Iris pigment epithelial cell (primary cell): Measurements from ENCODE around the gene KIFAP3.
A peak's percentile ranks its signal among the peaks of the same experiment; 100 is the strongest.
"Not testable (repeated sequence)": the region's sequence is repeated elsewhere in the genome, so short reads cannot be mapped to it uniquely, and the experiment has no call there.

Experiments used
- DNase-seq: peaks from one replicate; pipeline ENCODE4 v3.0.0-alpha.2; 2011; ENCODE audit warnings: low read depth

Gene KIFAP3

DNA sequence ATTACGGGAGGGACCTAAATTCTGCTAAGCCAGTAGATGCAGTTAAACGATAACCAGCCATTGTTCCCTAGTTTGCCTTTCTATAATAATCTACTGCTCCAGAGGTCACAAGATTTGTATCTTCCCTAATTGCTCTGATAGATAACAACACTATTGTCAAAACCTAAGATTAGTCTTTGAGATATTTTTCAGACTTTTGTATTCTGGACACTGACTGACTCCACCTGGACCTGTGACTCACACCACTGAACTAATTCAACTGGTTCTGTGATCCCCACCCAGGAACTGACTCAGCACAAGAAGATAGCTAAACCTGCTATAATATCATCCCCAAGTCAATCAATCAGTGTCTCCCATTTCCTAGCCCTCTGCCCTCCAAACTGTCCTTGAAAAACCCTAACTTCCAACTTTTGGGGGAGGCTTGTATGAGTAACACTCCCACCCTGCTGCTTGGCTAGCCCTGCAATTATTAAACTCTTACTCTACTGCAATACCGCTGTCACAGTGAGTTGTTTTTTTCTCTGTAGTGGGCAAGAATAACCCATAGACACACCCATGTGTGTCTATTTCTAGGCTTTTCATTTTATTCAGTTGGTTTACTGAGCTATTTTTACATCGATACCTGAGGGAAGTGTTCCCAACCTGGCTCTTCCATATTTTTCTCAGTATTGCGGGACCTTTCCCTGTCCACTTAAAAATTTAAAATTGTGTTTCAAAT, 11.2 kb downstream of the KIFAP3 start:
- peak; percentile 41 for DNase-seq

DNA sequence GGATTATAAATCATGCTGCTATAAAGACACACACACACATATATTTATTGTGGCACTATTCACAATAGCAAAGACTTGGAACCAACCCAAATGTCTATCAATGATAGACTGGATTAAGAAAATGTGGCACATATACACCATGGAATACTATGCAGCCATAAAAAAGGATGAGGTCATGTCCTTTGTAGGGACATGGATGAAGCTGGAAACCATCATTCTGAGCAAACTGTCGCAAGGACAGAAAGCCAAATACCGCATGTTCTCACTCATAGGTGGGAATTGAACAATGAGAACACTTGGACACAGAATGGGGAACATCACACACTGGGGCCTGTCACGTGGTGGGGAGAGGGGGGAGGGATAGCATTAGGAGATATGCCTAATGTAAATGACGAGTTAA, 12.8 kb downstream of the KIFAP3 start:
- not testable (repeated sequence) for DNase-seq

DNA sequence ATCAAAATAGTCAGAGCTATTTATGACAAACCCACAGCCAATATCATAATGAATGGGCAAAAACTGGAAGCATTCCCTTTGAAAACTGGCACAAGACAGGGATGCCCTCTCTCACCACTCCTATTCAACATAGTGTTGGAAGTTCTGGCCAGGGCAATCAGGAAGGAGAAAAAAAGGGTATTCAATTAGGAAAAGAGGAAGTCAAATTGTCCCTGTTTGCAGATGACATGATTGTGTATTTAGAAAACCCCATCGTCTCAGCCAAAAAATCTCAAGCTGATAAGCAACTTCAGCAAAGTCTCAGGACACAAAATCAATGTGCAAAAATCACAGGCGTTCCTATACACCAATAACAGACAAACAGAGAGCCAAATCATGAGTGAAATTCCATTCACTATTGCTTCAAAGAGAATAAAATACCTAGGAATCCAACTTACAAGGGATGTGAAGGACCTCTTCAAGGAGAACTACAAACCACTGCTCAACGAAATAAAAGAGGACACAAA, 14.4 kb downstream of the KIFAP3 start:
- not testable (repeated sequence) for DNase-seq

DNA sequence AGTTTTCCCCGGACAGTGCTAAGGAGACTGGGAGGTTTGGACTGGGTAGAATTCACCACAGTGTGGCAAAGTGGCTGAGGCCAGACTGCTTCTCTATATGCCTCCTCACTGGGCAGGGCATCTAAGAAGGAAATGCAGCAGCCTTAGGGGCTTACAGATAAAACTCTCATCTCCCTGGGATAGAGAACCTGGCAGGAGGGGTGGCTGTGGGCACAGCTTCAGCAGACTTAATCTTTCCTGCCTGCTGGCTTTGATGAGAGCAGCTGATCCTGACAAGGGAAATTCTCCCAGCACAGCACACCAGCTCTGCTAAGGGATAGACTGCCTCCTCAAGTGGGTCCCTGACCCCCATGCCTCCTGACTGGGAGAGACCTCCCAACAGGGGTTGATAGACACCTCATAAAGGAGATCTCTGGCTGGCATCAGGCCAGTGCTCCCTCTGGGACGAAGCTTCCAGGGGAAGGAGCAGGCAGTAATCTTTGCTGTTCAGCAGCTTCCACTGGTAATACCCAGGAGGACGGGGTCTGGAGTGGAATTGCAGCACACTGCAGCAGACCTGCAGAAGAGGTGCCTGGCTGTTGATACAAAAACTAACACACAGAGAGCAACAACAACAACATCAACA, 25.2 kb downstream of the KIFAP3 start:
- no peak for DNase-seq

DNA sequence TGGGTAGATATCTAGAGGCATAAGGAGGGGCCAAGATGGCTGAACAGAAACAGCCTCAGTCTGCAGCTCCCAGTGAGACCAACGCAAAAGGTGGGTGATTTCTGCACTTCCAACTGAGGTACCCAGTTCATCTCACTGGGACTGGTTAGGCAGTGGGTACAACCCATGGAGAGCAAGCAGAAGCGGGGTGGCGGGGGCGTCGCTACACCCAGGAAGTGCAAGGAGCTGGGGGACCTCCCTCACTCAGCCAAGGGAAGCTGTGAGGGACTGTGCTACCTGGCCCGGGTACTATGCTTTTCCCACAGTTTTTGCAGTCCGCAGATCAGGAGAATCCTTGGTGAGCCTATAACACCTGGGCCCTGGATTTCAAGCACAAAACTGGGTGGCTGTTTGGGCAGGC, 26.0 kb downstream of the KIFAP3 start:
- DNase-seq = no peak

DNA sequence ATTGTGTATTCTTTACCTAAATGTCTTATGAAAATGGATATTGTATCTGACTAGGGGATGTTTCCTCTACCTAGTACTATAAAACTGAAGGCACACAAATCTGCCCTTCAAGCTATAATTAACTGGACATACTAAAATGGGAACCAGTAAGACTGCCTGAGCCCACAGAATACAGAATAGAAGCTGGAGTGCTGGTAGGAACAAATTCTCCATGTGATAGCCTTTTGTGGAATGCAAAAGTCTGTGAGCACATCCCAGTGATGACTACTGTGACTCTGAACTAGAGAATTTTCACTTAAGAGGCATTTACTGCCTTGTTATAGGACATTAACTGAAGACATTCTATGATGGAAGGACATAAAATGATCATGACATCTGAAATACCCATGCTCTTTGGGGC, 30.3 kb downstream of the KIFAP3 start:
- no peak for DNase-seq

DNA sequence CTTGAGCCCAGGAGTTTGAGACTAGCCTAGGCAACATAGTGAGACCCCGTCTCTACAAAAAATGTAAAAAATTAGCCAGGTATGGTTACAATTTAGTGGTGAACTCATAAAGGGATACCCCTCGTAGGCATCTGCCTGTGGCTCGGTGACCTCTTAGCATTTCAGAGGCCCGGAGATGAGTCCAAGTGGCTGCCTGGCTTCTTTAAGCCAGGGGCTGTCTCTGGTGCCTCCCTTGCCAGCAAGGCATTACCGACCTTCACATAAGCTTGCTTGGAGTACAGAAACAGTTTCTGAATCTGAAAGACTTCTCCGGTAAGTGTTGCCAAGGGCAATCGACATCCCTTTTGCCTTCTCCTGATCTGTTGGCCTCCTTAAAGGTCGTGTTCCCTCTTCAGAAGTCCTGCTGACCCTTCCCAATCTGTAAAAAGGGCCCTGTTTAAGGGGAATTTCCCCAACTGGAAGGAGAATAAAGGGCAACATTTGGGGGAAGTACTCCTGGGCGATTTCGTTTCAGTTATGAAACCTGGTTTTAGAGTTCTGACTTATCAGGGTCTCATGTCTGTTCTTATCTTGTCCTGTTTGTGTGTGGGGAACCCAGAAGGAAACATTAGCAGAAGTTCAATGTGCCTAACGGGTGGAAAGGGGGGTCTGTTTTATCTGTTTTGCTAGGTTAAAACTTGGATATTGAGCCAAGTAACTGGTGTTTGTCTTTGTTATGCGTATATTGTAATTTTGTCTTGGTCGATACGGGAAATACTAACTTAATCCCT, 32.9 kb downstream of the KIFAP3 start:
- no peak for DNase-seq

DNA sequence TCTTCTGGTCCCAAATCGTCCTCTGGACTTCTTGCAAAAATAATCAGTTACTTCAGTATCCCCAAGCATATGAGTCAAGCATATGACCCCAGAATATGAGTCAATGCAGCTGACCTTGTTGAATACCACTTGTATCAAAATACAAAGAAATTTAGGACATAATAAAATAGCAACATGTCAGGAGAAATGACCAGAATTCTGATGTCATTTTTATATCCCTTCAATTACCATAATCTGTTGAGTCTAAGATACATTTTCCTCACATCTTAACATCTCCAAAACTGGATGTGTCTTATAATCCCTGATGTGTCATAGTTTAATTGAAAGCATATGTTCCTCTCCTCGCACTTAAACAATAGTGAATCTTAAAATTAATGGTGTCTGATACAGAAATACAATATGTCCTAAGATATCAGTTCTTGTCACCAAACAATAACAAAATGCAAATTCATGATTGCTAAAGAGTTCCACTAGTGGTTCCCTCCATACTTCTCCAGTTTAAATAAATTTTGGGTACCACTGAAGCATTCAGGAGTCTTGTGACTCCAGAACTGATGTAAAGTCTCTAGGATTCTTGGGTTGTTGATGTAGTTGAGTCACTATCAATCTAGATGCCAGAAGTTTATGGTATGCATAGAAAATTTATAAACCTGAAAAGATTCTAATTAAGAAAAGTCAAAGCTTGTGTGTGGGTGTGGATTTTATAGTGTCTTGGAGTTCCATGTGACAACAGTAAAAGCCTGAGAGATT, 41.8 kb downstream of the KIFAP3 start:
- DNase-seq = peak; percentile 60

DNA sequence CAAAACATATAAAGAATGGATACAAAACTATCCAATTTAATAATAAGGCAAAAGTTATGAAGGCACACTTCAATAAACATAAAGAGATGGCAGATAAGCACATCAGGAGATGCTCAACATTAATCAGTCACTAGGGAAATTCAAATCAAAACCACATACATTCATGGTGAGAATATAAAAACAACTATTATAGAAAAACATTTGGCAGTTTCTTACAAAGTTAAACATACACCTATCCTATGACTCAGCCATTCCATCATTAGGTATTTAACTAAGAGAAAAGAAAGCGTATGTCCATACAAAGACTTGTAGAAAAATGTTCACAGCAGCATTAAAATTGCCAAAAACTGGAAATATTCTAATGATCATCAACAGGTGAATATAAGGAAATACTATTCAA, 44.3 kb downstream of the KIFAP3 start:
- no peak for DNase-seq

DNA sequence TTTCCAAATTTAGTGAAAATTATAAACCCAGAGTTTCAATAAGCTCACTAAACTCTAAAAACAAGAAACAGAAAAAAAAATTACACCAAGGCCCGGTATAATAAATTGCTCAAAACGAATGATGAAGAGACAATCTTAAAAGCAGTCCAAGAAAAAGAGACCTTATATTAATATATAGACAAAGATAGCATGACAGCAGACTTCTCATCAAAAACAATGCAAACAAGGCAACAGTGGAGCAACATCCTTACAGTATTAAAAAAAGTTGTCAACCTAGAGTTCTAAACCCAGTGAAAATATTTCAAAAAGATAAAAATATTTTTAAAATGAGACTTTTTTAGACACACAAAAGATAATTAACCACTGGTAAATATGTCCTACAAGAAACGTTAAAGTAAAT, 46.7 kb downstream of the KIFAP3 start:
- DNase-seq = no peak

DNA sequence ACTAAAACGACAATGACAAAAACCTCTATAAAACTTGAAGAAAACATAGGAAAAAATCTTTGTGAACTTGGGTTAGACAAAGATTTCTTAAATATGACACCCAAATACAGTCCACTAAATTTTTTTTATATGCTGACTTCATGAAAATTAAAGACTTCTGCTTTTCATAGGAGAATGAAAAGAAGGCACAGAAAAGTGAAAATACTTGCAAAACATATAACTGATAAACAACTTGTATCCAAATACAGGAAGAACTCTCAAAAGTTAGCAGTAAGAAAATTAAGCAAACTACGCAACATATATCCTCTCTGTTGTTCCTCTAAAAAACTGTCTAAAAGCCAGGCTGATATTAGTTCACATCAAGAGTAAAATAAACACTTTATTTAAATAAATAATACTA, 53.6 kb downstream of the KIFAP3 start:
- no peak for DNase-seq

DNA sequence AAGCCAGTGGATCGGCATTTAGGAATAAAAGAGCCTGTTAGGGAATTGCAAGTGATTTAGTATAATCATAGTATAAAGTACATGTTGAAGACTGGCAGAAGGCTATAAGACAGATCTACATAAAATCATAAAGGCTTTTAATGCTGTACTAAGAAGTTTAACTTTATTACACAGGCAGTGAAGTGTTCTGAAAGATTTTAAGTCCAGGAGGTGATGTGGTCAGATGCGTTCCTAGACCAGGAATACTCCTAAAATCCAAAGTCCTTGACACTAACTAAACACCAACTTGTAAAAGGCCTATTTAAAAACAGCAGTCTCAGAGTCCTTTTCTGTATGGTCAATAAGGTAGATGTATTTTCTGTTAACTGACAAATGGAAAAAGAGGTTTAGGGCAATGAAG, 57.0 kb downstream of the KIFAP3 start:
- no peak for DNase-seq

DNA sequence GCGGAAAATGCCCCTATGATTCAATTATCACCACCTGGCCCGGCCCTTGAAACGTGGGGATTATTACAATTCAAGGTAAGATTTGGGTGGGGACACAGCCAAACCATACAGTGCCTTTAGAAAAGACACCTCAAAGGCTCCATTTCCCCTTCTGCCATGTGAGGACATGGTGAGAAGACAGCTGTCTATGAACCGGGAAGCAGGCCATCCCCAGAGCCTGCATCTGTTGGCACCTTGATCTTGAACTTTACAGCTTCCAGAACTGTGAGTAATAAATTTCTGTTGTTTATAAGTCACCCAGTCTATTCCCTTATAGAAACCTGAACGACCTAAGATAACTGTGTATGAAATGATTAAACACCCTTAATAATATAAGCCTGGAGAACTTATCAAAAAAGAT, 61.6 kb downstream of the KIFAP3 start:
- DNase-seq = no peak

DNA sequence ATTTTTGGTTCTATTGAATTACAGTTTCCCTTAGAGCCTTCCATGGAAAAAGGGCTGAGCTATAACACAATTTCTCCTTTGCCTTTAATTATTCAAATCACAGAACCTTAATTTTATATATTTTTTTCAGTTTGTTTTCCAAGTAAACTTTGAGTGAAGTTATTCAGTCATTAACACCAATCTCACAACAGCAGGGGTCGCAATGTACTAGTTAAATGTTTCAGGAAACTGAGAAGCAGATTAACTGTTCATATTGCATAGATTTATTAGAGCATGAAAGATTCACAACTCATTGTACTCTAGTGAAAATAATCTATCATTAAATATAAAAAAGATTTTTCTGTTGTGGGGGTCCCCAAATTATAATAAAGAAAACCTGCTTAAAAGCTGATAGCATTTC, 64.1 kb downstream of the KIFAP3 start:
- DNase-seq = peak; percentile 46

DNA sequence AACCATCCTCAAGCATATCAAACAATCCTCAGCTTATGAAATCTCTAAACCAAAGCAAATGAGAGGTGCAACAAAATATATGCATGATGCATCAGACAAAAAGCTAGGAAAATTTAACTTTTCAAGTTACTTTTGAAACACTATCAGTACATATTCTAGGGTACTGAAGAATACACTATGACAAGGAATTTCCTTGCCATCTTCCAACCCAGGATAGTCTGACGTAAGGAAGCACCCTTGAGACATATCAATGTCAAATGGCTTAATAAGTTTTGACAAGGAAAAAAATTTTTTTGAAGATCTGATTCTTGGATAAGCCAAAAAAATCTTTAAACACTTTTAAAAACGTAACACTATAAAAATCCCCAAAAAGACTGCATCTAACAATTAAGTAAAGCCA, 64.9 kb downstream of the KIFAP3 start:
- DNase-seq = no peak

DNA sequence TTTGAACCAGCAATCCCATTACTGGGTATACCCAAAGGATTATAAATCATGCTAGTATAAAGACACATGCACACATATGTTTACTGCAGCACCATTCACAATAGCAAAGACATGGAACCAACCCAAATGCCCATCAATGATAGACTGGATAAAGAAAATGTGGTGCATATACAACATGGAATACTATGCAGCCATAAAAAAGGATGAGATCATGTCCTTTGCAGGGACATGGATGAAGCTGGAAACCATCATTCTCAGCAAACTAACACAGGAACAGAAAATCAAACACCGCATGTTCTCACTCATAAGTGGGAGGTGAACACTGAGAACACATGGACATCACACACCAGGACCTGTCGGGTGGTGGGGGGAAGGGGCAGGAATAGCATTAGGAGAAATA, 65.8 kb downstream of the KIFAP3 start:
- not testable (repeated sequence) for DNase-seq

DNA sequence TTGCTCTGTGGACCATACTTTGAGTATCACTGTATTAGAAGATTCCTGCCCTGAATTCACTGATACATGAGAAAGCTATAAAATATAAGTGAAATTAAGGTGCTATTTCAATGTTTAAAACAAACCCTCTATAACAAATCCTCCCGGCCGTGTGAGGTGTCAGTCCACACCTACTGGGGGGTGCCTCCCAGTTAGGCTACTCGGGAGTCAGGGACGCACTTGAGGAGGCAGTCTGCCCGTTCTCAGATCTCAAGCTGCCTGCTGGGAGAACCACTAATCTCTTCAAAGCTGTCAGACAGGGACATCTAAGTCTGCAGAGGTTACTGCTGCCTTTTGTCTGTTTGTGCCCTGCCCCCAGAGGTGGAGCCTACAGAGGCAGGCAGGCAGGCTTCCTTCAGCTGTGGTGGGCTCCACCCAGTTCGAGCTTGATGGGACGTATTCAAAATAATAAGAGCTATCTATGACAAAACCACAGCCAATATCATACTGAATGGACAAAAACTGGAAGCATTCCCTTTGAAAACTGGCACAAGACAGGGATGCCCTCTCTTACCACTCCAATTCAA, 71.1 kb downstream of the KIFAP3 start:
- not testable (repeated sequence) for DNase-seq

DNA sequence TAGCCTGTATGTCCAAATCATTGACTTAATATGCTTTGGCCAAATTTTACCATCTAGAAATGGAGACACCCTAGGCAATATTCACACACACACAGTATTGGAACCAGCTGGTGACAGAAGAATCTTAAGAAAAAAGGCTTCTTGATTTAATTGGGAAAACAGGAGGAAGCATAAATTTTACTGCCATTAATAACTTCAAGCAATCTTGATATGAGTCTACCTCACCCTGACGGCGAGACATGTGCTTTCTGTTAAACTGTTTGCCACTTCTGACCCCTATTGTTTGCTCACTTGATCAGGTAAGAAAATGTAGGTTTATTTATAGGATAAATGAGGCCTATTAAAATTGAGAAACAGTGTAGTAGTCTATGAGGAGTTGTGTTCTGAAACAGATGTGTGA, 73.2 kb downstream of the KIFAP3 start:
- DNase-seq = no peak

DNA sequence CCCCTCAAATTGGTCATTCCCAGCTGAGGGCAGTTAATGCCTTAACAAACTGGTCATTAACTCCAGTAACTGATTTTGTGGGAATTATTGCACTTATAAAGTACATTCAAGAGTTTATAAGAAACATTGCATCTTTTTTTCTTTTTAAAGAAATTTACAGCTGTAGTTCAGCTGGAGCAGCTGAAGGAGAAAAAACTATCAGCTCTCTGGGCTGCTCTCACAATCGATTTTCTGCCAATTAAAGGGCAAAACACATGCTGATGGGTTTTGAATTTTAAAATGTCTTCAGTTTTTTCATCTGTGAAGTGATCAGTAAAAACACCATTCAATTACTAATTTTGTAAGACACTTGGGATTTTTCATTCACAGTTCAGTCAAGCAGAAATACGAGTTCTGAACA, 74.7 kb downstream of the KIFAP3 start:
- no peak for DNase-seq

DNA sequence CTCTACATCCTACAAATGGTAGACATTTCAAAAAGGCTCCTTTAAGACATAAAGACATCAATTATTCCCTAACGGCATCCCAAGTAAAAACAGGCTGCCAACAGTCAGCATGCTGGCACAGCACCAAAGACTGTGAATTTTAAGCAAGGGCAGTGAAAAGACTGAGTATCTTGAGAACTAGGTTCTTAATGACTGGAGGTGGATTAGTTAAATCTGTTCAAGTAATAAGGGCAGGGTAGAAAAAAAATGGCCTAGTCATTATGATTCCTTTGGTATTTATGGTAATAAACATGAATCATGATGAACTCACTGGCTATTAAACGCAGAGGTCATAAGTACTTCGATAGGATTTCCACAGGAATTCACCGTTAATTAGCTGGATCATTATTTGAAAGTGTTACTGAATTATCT, 75.2 kb downstream of the KIFAP3 start:
- peak; percentile 72 for DNase-seq

DNA sequence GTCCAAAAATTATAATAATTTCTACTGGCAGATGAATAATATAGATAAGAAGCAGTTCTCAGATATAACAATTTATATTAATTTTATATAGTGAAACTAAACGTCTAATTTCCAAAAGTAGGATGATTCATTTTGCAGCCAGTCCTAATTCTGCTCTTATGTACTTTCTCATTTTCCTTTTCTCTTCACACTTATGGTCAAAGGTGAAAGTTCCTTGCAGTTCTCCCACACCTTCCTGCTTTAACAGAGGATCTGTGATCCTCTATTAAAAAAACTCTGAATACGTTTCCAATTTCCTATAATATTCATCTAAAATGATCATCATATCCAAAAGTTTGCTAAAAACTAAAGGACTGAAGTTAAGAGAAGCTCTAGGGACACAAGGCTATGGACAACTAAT, 78.5 kb downstream of the KIFAP3 start:
- DNase-seq = no peak

DNA sequence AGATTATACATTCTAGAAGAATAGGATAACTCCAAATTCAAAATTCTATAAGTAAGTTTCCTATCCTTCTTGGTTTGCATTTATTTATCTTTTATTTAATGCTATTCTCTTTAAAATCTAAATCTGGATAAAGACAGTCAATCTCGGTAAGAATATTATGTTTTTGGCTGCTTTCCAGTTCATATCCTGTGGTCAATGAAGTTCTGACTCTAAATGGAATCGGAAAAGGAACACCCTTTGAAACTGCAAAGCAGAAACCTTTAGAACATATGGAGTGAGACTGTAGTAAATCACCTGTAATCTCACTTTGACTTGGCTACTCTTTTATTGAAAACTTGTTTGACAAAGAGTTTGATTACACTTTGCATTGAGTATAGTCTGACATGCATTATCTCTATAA, 85.2 kb downstream of the KIFAP3 start:
- DNase-seq = peak; percentile 25
